LHCN-M2 (cell line): ENCODE measurements around the gene HS3ST3B1. TPM values are rescaled to one million over a fixed set of nuclear protein-coding genes. Genes with fewer than 3 reads are reported as not detected.

Experiments
- DNase-seq: peaks from one replicate; pipeline ENCODE4 v3.0.0-alpha.2; 2012; ENCODE audit warnings: low read depth
- total RNA-seq: library from RNA; depleted of rRNA; stranded (reverse); fragments of >200 nt; gene quantifications from 2 replicates; pipeline ENCODE4 v1.2.3, GENCODE V29; 2014

Gene HS3ST3B1
- total RNA-seq, 1 experiment from 2014 or later, result 6.9 TPM

DNA sequence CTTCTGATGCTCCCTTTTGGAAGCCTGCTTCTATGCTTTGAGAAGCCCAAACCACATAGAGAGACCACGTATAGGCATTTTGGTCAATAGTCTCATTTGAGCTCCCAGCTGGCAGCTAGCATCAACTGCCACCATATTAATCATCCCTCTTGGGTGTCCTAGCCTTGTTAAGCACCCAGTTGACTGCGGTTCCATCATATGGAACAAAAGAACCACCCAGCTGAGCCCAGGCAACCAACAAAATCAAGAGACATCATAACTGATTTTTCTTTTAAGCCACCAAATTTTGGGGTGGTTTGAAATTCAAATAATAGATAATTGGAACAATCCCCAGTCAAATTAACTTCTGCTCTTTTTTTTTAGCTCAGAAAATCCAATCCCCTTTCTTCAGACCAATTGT lies 53.9 kb downstream of the HS3ST3B1 start:
- DNase-seq, result no peak

- no peak for DNase-seq
Measured at GRCh38 chr17:14355556-14355955, 54.7 kb downstream of the HS3ST3B1 start.

DNA sequence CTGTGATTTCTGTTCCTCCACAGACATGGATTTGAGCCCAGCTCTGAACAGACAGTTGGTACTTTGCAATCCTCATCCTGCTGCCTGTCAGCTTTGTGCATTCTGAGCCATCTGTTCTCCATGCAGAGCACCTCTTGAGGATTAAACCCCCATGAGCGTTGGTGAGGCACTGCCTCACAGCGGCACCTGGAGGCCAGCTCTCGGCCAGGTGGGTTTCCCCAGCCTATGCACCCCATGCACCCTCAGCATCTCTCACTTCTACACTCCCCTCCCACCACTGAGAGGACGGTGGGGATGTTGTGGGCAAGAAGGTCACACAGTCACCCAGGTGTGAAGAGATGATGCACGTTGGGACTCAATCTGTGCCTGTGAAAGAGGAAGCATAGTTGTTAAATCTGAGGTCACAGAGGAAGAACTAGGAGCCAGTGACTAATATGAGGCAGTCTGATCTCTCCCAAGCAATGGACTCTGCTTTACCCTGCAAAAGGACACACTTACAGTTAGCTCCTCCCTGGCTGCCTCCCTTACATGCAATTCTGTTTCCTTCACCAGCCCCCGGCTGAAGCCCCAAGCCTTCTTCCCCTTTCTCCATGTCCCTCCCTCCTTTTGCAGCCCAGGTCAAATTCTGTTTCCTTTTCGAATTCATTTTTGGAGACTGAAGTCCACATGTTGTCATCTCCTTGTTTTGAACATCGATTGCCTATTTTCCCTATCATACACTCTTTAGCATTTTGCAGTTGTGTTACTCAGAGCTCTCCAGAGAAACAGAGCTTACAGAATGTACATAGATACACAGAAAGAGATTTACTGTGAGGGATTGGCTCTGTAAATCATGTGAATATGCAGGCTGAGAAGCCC lies 58.5 kb downstream of the HS3ST3B1 start:
- no peak for DNase-seq

- DNase-seq, result no peak
Measured at GRCh38 chr17:14360856-14361255, 60.0 kb downstream of the HS3ST3B1 start.

DNA sequence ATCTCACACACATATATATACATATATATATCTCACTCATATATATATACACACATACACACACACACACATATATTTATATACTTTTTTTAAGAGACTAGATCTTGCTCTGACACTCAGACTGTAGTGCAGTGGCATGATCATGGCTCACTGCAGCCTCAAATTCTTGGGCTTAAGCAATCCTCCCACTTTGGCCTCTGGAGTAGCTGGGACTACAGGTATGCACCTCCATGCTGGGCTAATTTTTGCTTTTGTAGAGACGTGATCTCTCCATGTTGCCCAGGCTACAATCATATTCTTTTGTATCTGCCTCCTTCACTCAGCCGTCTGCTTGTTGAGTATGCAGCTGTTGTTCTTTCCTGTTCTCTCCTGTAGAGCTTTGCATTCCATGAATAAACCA lies 60.6 kb downstream of the HS3ST3B1 start:
- no peak for DNase-seq

DNA sequence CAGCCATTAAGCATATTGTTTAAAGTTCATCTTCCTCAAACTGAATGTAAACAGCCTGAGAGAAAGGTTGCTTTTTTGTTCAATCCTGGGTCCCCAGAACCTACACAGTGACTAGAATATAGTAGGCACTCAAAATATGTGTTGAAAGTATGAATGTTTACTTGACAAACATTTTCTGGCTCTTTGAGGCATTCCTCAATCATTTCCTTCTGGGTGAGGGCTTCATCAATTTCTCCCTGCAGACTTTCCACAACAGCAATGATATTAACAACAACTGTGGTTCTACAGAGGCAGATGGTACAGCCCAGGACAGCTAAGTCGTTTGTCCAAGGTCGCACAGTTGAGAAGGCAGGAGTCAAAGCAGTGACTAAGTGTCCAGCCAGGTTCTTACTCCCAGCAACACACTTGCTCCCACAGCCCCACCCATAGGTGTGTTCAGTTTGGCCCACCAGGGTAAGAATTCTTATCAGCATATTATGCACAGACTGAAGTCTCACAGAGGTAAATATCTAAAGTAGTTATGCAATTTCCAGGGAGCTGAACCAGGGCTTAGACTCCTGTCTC lies 61.1 kb downstream of the HS3ST3B1 start:
- no peak for DNase-seq

DNA sequence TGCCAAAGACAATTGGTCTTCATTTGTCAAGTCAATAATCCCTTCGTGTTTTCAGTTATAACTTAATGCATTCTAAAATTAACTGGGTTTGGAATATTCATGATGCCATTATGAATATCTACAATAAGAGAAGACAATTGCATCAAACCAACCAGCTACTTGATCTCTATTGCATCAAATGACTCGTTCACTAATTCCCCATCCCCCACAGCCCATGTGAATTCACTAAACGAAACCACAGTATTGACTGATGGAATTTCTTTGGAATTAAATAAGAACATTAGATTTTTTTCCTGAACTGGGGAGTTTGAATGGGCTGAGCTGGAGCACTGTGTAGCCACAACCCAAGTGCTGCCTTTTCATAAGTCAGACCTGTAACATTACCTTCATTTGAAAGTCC lies 65.3 kb downstream of the HS3ST3B1 start:
- peak; percentile 5 for DNase-seq

GRCh38 chr17:14372461-14372860 lies 71.6 kb downstream of the HS3ST3B1 start:
- DNase-seq, result no peak

DNA sequence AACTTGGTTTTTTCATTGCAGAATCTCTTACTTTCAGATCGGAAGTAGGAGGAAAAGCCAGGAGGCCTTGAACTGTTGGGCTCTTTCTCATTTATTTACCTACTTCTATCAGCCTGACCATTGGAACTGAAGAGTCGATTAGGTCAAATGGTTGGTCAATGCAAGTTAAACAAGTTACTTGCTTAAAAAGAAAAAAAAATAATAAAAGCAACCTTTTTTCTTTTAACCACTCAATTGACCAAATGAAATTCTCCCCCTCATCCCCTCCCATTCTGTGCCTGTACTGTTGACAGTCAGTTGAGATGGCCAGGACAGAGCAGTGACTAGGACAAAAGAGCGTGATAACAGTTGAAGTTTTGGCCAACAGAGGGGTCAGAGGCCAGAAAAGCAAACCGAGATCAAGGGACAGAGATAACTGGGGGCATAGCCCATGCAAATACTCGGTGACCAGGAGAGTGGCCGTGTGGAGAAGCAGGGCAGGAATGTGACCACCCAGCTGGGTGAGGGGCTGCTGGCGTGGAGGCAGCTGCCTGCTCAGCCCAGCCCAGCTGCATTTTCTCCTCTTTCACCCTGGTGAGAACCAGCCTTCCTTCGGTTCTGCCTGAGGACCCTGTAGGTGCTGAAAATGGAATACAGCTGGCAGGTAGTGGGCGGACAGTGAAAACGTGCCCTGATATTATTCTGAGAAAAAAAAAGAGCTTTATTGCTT lies 72.2 kb downstream of the HS3ST3B1 start:
- DNase-seq, result no peak

DNA sequence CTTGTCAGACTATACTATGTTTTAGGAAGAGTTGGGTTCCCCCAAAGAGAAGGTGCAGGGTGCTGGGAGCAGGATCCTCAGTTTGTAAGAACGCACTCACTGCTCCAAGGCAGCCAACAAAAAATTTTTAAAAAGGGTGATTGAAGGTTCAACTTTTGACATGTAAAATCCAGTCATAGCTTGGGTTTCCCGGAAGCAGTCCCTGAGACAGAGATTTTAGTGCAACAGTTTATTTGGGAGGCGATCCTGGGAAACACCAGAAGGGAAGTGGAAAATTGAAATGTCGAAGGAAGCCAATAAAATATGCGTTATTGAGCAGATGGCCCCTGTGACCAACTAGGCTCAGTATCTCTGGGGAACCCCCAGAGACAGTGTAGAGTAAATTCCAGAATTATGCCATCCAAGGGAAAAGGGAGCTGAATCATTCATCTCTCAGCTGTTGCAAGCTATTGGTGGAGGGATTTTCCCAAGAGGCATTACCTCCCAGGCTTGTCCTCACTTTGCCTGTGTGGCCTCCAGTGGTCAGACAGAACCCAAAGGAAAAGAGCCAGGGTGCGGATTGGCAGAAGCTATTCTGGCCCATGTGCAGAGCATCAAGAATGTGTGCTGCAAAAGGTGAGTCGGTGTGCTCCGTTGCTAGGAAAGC lies 72.9 kb downstream of the HS3ST3B1 start:
- DNase-seq, result peak; percentile 77

- DNase-seq, result no peak
Measured at GRCh38 chr17:14374268-14374667, 73.4 kb downstream of the HS3ST3B1 start.

- DNase-seq, result no peak
Measured at GRCh38 chr17:14376666-14377065, 75.8 kb downstream of the HS3ST3B1 start.

- no peak for DNase-seq
Measured at GRCh38 chr17:14381606-14382005, 80.7 kb downstream of the HS3ST3B1 start.

- no peak for DNase-seq
Measured at GRCh38 chr17:14387036-14387435, 86.2 kb downstream of the HS3ST3B1 start.

GRCh38 chr17:14389681-14390080 lies 88.8 kb downstream of the HS3ST3B1 start:
- DNase-seq, result no peak

DNA sequence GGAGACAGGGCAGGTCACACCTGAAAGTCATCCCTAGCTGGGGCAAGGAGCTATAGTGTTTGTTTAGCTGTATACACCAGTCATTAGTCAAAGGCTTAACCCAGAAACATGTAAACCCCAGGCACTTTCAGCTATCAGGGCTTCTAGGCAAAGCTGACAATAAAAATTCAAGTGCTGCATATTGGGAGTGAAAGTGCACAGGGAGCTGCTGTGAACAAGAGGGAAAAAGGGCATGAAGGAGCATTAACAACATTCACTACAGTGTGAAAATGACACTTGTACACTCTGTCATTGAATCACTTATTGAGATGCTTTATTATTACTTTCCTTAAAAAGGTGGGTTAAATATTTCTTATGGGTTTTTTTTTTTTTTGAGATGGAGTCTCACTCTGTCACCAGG lies 92.8 kb downstream of the HS3ST3B1 start:
- DNase-seq, result no peak

DNA sequence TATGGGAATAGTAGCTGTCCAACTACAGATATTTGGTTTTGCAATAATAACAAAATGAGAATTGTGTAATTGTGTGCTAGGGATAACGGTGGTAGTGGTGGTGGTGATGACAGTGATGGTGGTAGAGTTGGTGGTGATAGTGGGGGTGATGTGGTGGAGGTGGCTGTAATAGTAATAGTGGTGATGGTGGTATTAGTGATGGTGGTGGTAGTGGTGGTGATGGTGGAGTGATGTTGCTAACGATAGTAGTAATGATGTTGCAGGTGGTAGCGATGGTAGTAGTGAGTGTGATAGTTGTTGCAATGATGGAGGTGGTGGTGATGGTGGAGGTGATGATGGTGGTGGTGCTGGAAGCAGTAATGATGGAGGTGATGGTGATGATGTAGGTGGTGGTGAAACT lies 94.4 kb downstream of the HS3ST3B1 start:
- no peak for DNase-seq

- peak; percentile 10 for DNase-seq
Measured at GRCh38 chr17:14396547-14396946, 95.7 kb downstream of the HS3ST3B1 start.

- DNase-seq, result no peak
Measured at GRCh38 chr17:14398766-14399165, 97.9 kb downstream of the HS3ST3B1 start.
